Prostate gland (tissue), 2 donors: ENCODE results near the gene FAM174C. TPM values are rescaled to one million over a fixed set of nuclear protein-coding genes. Genes with fewer than 3 reads are reported as not detected.

Experiments
- DNase-seq: peaks from one replicate; pipeline ENCODE4 v3.0.0-alpha.2; 2019; ENCODE audit warnings: low spot score
- H3K27ac ChIP-seq, 2 donors: fragments of 200-600 bp; sonication (generic); 2 replicates each; pipeline ENCODE4 v1.5.1; 2017 to 2019
- H3K27me3 ChIP-seq: fragments of 200-600 bp; sonication (generic); replicated peaks from 2 replicates; pipeline ENCODE4 v1.5.1; 2019; ENCODE audit not compliant: insufficient read depth
- H3K36me3 ChIP-seq, 2 donors: fragments of 200-600 bp; sonication (generic); 1 replicate in 1 of 2; 2 replicates in 1 of 2; pipeline versions ENCODE4 v1.5.1 to v1.8.1; 2017 to 2019
- H3K4me1 ChIP-seq: fragments of 200-600 bp; sonication (generic); replicated peaks from 2 replicates; pipeline ENCODE4 v1.5.1; 2019
- H3K4me3 ChIP-seq, 2 donors: fragments of 200-600 bp; sonication (generic); 2 replicates each; pipeline ENCODE4 v1.5.1; 2017 to 2019
- H3K9me3 ChIP-seq: fragments of 200-600 bp; sonication (generic); 2 replicates; pipeline ENCODE4 v1.5.1; 2017
- POLR2A ChIP-seq: fragments of 450-650 bp; IDR thresholded peaks from one replicate; pipeline ENCODE4 v1.6.1; 2016; ENCODE audit warnings: antibody characterized with exemption, mild to moderate bottlenecking
- POLR2AphosphoS5 ChIP-seq: sonication (generic); formaldehyde crosslinking; IDR thresholded peaks from one replicate; pipeline ENCODE4 v1.6.1; 2017; ENCODE audit warnings: antibody characterized with exemption
- WGBS: methylation state at CpG from one replicate; pipeline ENCODE4 v1.1.5; 2018; 5-methylcytosine and 5-hydroxymethylcytosine counted together
- intact Hi-C: fragments of 100-400 bp; cut with DNase I; formaldehyde crosslinking; loops from one replicate; pipeline ENCODE4 v1.14.2; 2022
- total RNA-seq, 2 donors: library from RNA; depleted of rRNA; stranded (reverse); fragments of >200 nt; gene quantifications; one replicate each; pipeline ENCODE4 v1.1.0, GENCODE V29; 2016
- TF ChIP-seq, protein P1 (sequence below), 4 experiments: fragments of 200-600 bp in 2 of 4; fragments of 450-650 bp in 2 of 4; sonication (generic) in 2 of 4; IDR thresholded peaks; 1 replicate in 3 of 4; 2 replicates in 1 of 4; pipeline ENCODE4 v1.5.1; 2016 to 2019; ENCODE audit warnings: antibody characterized with exemption in 4 of 4, mild to moderate bottlenecking in 2 of 4, moderate library complexity in 2 of 4

FAM174C gene
- total RNA-seq, 2 donors from 2014 or later = 95.1 to 98.7 TPM

DNA sequence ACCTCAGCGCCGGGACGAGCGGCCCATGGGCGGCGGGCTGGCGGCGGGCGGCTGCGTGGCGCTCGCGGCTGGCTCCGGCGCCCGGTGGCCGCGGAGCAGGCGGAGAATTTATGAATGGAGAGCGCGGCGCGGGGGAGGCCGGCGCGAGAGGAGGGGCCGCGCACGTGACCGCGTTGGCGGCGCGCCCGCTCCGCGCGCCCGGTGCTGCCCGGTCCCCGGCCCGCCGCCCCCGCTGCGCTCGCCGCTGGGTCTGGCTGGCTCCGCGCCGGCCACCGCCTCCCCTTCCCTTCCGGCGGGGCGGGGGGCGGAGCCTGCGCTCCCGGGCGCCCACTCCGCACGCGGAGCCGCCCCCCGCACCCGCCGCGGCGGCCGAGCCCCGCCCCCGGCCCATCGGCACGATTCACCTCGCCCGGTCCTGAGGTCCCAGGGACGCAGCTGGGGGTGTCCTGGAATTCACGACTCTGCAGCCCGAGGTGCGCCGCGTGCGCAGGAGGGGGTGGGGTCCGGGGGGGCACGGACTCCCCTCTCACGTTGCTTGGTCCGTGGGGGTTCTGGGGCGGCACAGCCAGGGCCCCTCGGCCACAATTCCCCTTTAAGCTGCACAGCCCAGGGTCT lies 37.5 kb upstream of the FAM174C start, which contains the start of gene CBARP:
Gene CBARP, minus strand, starts transcription at position 252 of the 615 bp plus-strand sequence. CDS start 1,905 bp downstream, outside the sequence.
- Histone ChIP-seq H3K4me1 (peaks cover 9% of the 10 kb centered on the region), H3K27me3 (no peaks in the 10 kb centered on the region), H3K36me3 (no peaks in the 10 kb centered on the region), H3K4me3 (peak within 1 kb of the TSS; percentile 36 to 48), H3K9me3 (no peaks in the 10 kb centered on the region), H3K27ac (peak within 1 kb of the TSS in 1 of 2 donors; percentile 85)
- peak; percentile 15 for DNase-seq
- TF ChIP-seq POLR2A (no peak), POLR2AphosphoS5 (no peak)
- TF ChIP-seq, protein P1, sequence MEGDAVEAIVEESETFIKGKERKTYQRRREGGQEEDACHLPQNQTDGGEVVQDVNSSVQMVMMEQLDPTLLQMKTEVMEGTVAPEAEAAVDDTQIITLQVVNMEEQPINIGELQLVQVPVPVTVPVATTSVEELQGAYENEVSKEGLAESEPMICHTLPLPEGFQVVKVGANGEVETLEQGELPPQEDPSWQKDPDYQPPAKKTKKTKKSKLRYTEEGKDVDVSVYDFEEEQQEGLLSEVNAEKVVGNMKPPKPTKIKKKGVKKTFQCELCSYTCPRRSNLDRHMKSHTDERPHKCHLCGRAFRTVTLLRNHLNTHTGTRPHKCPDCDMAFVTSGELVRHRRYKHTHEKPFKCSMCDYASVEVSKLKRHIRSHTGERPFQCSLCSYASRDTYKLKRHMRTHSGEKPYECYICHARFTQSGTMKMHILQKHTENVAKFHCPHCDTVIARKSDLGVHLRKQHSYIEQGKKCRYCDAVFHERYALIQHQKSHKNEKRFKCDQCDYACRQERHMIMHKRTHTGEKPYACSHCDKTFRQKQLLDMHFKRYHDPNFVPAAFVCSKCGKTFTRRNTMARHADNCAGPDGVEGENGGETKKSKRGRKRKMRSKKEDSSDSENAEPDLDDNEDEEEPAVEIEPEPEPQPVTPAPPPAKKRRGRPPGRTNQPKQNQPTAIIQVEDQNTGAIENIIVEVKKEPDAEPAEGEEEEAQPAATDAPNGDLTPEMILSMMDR (IDR thresholded peaks at IDR 0.05) = no peak
- WGBS = 2% methylated on average over 63 of the region's 87 CpGs
- intact Hi-C loops = no loop called here

GRCh38 chr19:1238369-1239303 lies 36.7 kb upstream of the FAM174C start:
- Histone ChIP-seq H3K36me3 (no peaks in the 10 kb centered on the region), H3K9me3 (no peaks in the 10 kb centered on the region), H3K4me3 (peak overlapping the region; percentile 36 to 48), H3K27me3 (no peaks in the 10 kb centered on the region), H3K27ac (peak overlapping the region; percentile 85 to 89), H3K4me1 (peaks cover 16% of the 10 kb centered on the region)
- no peak for DNase-seq
- no peak for TF ChIP-seq POLR2A
- no peak for TF ChIP-seq POLR2AphosphoS5
- TF ChIP-seq, protein P1 (IDR thresholded peaks at IDR 0.05) = no peak
- intact Hi-C loops = no loop called here
- 59% methylated on average over 32 of the region's 34 CpGs for WGBS

DNA sequence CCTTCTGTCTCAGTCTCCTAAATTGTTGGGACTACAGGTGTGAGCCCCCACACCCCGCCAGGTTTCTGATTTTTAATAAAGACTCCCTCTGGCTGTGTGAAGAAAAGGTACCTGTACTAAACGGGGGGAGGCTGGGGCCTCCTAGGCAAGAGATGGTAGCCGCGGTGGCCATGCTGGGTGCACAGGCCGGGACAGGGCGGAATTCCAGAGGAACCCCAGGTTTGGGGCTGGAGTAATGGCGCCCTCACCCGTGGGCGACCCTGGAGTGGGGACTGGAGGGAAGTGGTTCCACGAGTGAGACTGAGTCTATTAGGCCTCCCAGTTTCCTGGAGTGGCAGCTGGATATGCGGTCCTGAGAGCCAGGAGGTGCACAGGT lies 35.9 kb upstream of the FAM174C start:
- no peak overlapping the region for H3K4me3 ChIP-seq
- no peaks in the 10 kb centered on the region for H3K27me3 ChIP-seq
- peak overlapping the region; percentile 85 to 89 for H3K27ac ChIP-seq
- WGBS = 77% methylated on average over 11 of the region's 11 CpGs
- H3K9me3 ChIP-seq = no peaks in the 10 kb centered on the region
- intact Hi-C loops = no loop called here
- peaks cover 22% of the 10 kb centered on the region for H3K4me1 ChIP-seq
- H3K36me3 ChIP-seq = no peaks in the 10 kb centered on the region
- no peak for TF ChIP-seq POLR2AphosphoS5
- TF ChIP-seq, protein P1 (IDR thresholded peaks at IDR 0.05) = no peak
- TF ChIP-seq POLR2A = no peak
- no peak for DNase-seq

- peak; percentile 76 for DNase-seq
- intact Hi-C loops = loop anchor here (10.0 kb wide), 1 partner anchor 205 kb away; no protein-coding TSS in a partner anchor
These were observed 35.3 kb upstream of the FAM174C start for GRCh38 chr19:1239796-1240737.

More at GRCh38 chr19:1239796-1240737, 35.3 kb upstream of the FAM174C start:
- peaks cover 27% of the 10 kb centered on the region for H3K4me1 ChIP-seq
- H3K9me3 ChIP-seq = no peaks in the 10 kb centered on the region
- H3K4me3 ChIP-seq = peak overlapping the region; percentile 24
- H3K36me3 ChIP-seq = no peaks in the 10 kb centered on the region
- peak overlapping the region; percentile 85 to 89 for H3K27ac ChIP-seq
- H3K27me3 ChIP-seq = no peaks in the 10 kb centered on the region
- TF ChIP-seq POLR2A (peak; percentile 37), POLR2AphosphoS5 (no peak)
- TF ChIP-seq, protein P1 (IDR thresholded peaks at IDR 0.05) = peak; percentile 88 to 99 (median 94)
- 11% methylated on average over 68 of the region's 84 CpGs for WGBS
